H9 (cell line): ENCODE measurements around the gene PTBP3. TPM values are rescaled to one million over a fixed set of nuclear protein-coding genes. Genes with fewer than 3 reads are reported as not detected.

Source experiments
- DNase-seq: peaks from one replicate; pipeline ENCODE4 v3.0.0-alpha.2; 2017
- H2AFZ ChIP-seq: one replicate; pipeline ENCODE4 v1.6.1; 2013; ENCODE audit warnings: mild to moderate bottlenecking, low read length, control low read depth, moderate library complexity
- H2AK5ac ChIP-seq: 2 replicates; pipeline ENCODE4 v1.6.1; 2013; ENCODE audit warnings: low read length, control low read depth, mixed read lengths; ENCODE audit not compliant: insufficient read length
- H2BK120ac ChIP-seq: one replicate; pipeline ENCODE4 v1.6.1; 2013; ENCODE audit warnings: low read depth, mild to moderate bottlenecking, low read length, control low read depth, inconsistent platforms; ENCODE audit not compliant: poor library complexity, severe bottlenecking
- H2BK12ac ChIP-seq: 2 replicates; pipeline ENCODE4 v1.6.1; 2013; ENCODE audit warnings: low read length, control low read depth, mixed read lengths, low read depth; ENCODE audit not compliant: insufficient read length
- H2BK15ac ChIP-seq: 2 replicates; pipeline ENCODE4 v1.6.1; 2013; ENCODE audit warnings: low read depth, low read length, control low read depth
- H2BK20ac ChIP-seq: one replicate; pipeline ENCODE4 v1.6.1; 2013; ENCODE audit warnings: low read depth, mild to moderate bottlenecking, low read length, control low read depth, inconsistent platforms; ENCODE audit not compliant: poor library complexity, severe bottlenecking
- H2BK5ac ChIP-seq: 2 replicates; pipeline ENCODE4 v1.6.1; 2013; ENCODE audit warnings: low read length, control low read depth, mixed read lengths; ENCODE audit not compliant: insufficient read length
- H3K14ac ChIP-seq: 2 replicates; pipeline ENCODE4 v1.6.1; 2013; ENCODE audit warnings: low read length, control low read depth; ENCODE audit not compliant: insufficient read depth
- H3K18ac ChIP-seq: 2 replicates; pipeline ENCODE4 v1.6.1; 2013; ENCODE audit warnings: low read depth, mild to moderate bottlenecking, mixed read lengths, low read length, control low read depth; ENCODE audit not compliant: insufficient read length
- H3K23ac ChIP-seq: 2 replicates; pipeline ENCODE4 v1.6.1; 2013; ENCODE audit warnings: low read length, control low read depth, mixed read lengths, low read depth; ENCODE audit not compliant: insufficient read length
- H3K23me2 ChIP-seq: 2 replicates; pipeline ENCODE4 v1.6.1; 2013; ENCODE audit warnings: low read depth, mild to moderate bottlenecking, mixed read lengths, low read length, control low read depth; ENCODE audit not compliant: insufficient read length, poor library complexity, severe bottlenecking
- H3K27ac ChIP-seq: 2 replicates; pipeline ENCODE4 v1.5.1; 2013; ENCODE audit warnings: low read length, control low read depth, mixed read lengths, low read depth; ENCODE audit not compliant: insufficient read length
- H3K27me3 ChIP-seq: 2 replicates; pipeline ENCODE4 v1.6.1; 2013; ENCODE audit warnings: low read length, control low read depth, inconsistent platforms; ENCODE audit not compliant: insufficient read depth
- H3K4ac ChIP-seq: 2 replicates; pipeline ENCODE4 v1.6.1; 2013; ENCODE audit warnings: low read depth, mild to moderate bottlenecking, control low read depth, inconsistent platforms, low read length, moderate library complexity
- H3K4me1 ChIP-seq: 2 replicates; pipeline ENCODE4 v1.6.1; 2013; ENCODE audit warnings: low read length, control low read depth, inconsistent platforms; ENCODE audit not compliant: insufficient read depth
- H3K4me2 ChIP-seq: 2 replicates; pipeline ENCODE4 v1.6.1; 2013; ENCODE audit warnings: low read length, control low read depth, mixed read lengths; ENCODE audit not compliant: insufficient read length, insufficient read depth
- H3K56ac ChIP-seq: 2 replicates; pipeline ENCODE4 v1.6.1; 2013; ENCODE audit warnings: low read depth, mild to moderate bottlenecking, mixed read lengths, low read length, control low read depth; ENCODE audit not compliant: insufficient read length
- H3K79me1 ChIP-seq: 2 replicates; pipeline ENCODE4 v1.6.1; 2013; ENCODE audit warnings: low read depth, mild to moderate bottlenecking, moderate library complexity, low read length, control low read depth, inconsistent platforms; ENCODE audit not compliant: insufficient read depth, poor library complexity, severe bottlenecking
- H3K79me2 ChIP-seq: 2 replicates; pipeline ENCODE4 v1.6.1; 2013; ENCODE audit warnings: low read length, control low read depth, inconsistent platforms; ENCODE audit not compliant: insufficient read depth
- H3K9ac ChIP-seq: 2 replicates; pipeline ENCODE4 v1.6.1; 2013; ENCODE audit warnings: low read length, control low read depth, mixed read lengths; ENCODE audit not compliant: insufficient read length; ENCODE audit errors: extremely low read depth
- H3K9me3 ChIP-seq: one replicate; pipeline ENCODE4 v1.6.1; 2013; ENCODE audit warnings: low read depth, low read length, inconsistent platforms; ENCODE audit not compliant: control insufficient read depth
- H3T11ph ChIP-seq: one replicate; pipeline ENCODE4 v1.6.1; 2013; ENCODE audit warnings: mild to moderate bottlenecking, low read length, control low read depth, inconsistent platforms
- H4K20me1 ChIP-seq: one replicate; pipeline ENCODE4 v1.6.1; 2013; ENCODE audit not compliant: control insufficient read depth, insufficient read length, insufficient read depth
- H4K5ac ChIP-seq: 2 replicates; pipeline ENCODE4 v1.6.1; 2013; ENCODE audit warnings: low read depth, mild to moderate bottlenecking, mixed read lengths, low read length, control low read depth; ENCODE audit not compliant: insufficient read length
- H4K8ac ChIP-seq: replicated peaks from 2 replicates; pipeline ENCODE4 v1.6.1; 2013; ENCODE audit warnings: low read length, control low read depth, mixed read lengths, low read depth; ENCODE audit not compliant: insufficient read length
- H4K91ac ChIP-seq: 2 replicates; pipeline ENCODE4 v1.6.1; 2013; ENCODE audit warnings: low read depth, mild to moderate bottlenecking, moderate library complexity, mixed read lengths, low read length, control low read depth; ENCODE audit not compliant: insufficient read length
- H3K27ac Mint-ChIP-seq, 3 experiments: 2 replicates in 2 of 3; 3 replicates in 1 of 3; pipeline ENCODE4 v1.8.0; 2020 to 2021; ENCODE audit warnings: mixed read lengths in 3 of 3, mild to moderate bottlenecking in 1 of 3, moderate library complexity in 1 of 3
- H3K27me3 Mint-ChIP-seq: 2 replicates; pipeline ENCODE4 v1.8.0; 2021; ENCODE audit warnings: low read depth, mild to moderate bottlenecking, moderate library complexity, mixed read lengths
- H3K36me3 Mint-ChIP-seq, 3 experiments: 2 replicates in 2 of 3; 3 replicates in 1 of 3; pipeline ENCODE4 v1.8.0; 2020 to 2021; ENCODE audit warnings: low read depth in 3 of 3, mixed read lengths in 3 of 3; ENCODE audit not compliant: insufficient read depth in 1 of 3
- H3K4me1 Mint-ChIP-seq, 2 experiments: 2 replicates each; pipeline ENCODE4 v1.8.0; 2020; ENCODE audit warnings: mixed read lengths in 2 of 2
- H3K4me3 Mint-ChIP-seq, 2 experiments: 2 replicates in 1 of 2; 3 replicates in 1 of 2; pipeline ENCODE4 v1.8.0; 2020 to 2021; ENCODE audit warnings: mild to moderate bottlenecking in 2 of 2, mixed read lengths in 2 of 2, moderate library complexity in 1 of 2
- H3K9me3 Mint-ChIP-seq, 2 experiments: 2 replicates in 1 of 2; 3 replicates in 1 of 2; pipeline ENCODE4 v1.8.0; 2020; ENCODE audit warnings: mild to moderate bottlenecking in 2 of 2, mixed read lengths in 2 of 2, moderate library complexity in 1 of 2
- WGBS: extraction: QIAGEN DNeasy Blood & Tissue Kit; methylation state at CpG from one replicate; pipeline ENCODE4 v1.1.7; 2013; ENCODE audit warnings: missing lambda C conversion rate, low lambda C conversion rate, mixed read lengths; ENCODE audit not compliant: insufficient read length; ENCODE audit errors: extremely low coverage; 5-methylcytosine and 5-hydroxymethylcytosine counted together
- total RNA-seq: library from RNA; stranded (reverse); gene quantifications from 2 replicates; pipeline ENCODE4 v1.2.1, GENCODE V29; 2021
- TF ChIP-seq, protein P1 (sequence below): fragments of 200-600 bp; sonication (generic); conservative IDR thresholded peaks from 3 replicates; pipeline ENCODE4 v1.8.0; 2021; ENCODE audit warnings: antibody characterized with exemption, mild to moderate bottlenecking

PTBP3 gene
- total RNA-seq, 1 experiment from 2014 or later: 89.5 TPM

- no CpG with 5 or more reads among the region's 3 CpGs for WGBS
- H3K79me2 ChIP-seq: peaks cover 9% of the 10 kb centered on the region; the same call in 1 of the 2 replicates
- peaks cover 58 to 81% of the 10 kb centered on the region in 2 experiments for H3K4me1 Mint-ChIP-seq
Measured at GRCh38 chr9:112311497-112311896, 21.9 kb downstream of the PTBP3 start.

More at GRCh38 chr9:112311497-112311896, 21.9 kb downstream of the PTBP3 start:
- H3K4me3 Mint-ChIP-seq: no peak overlapping the region
- H3K27ac ChIP-seq: no peak overlapping the region
- H3K18ac ChIP-seq: no peak overlapping the region
- no peaks in the 10 kb centered on the region for H3K9me3 Mint-ChIP-seq
- DNase-seq: no peak
- no peak overlapping the region for H3K4me2 ChIP-seq
- no peaks in the 10 kb centered on the region for H4K20me1 ChIP-seq
- no peak overlapping the region for H2BK5ac ChIP-seq
- no peak overlapping the region for H3K56ac ChIP-seq
- TF ChIP-seq, protein P1, sequence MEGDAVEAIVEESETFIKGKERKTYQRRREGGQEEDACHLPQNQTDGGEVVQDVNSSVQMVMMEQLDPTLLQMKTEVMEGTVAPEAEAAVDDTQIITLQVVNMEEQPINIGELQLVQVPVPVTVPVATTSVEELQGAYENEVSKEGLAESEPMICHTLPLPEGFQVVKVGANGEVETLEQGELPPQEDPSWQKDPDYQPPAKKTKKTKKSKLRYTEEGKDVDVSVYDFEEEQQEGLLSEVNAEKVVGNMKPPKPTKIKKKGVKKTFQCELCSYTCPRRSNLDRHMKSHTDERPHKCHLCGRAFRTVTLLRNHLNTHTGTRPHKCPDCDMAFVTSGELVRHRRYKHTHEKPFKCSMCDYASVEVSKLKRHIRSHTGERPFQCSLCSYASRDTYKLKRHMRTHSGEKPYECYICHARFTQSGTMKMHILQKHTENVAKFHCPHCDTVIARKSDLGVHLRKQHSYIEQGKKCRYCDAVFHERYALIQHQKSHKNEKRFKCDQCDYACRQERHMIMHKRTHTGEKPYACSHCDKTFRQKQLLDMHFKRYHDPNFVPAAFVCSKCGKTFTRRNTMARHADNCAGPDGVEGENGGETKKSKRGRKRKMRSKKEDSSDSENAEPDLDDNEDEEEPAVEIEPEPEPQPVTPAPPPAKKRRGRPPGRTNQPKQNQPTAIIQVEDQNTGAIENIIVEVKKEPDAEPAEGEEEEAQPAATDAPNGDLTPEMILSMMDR: no peak
- H2AK5ac ChIP-seq: no peak overlapping the region
- no peak overlapping the region for H4K5ac ChIP-seq
- peak overlapping the region in 1 of 3 experiments; percentile 68; a peak in 2 of 7 replicates for H3K27ac Mint-ChIP-seq
- no peak overlapping the region for H3K14ac ChIP-seq
- no peak overlapping the region for H3K4ac ChIP-seq
- no peak overlapping the region for H2BK120ac ChIP-seq
- no peak overlapping the region for H2BK15ac ChIP-seq
- no peaks in the 10 kb centered on the region for H3K27me3 ChIP-seq
- no peaks in the 10 kb centered on the region; the same call in 1 of the 2 replicates for H3K27me3 Mint-ChIP-seq
- H3K79me1 ChIP-seq: peaks cover 8% of the 10 kb centered on the region
- no peaks in the 10 kb centered on the region for H3K9me3 ChIP-seq
- no peaks in the 10 kb centered on the region for H3K23me2 ChIP-seq
- no peak overlapping the region for H3T11ph ChIP-seq
- H4K91ac ChIP-seq: no peak overlapping the region
- no peak overlapping the region for H2BK12ac ChIP-seq
- H3K36me3 Mint-ChIP-seq: peaks cover 0 to 4% (median 0%) of the 10 kb centered on the region in 3 experiments; a peak in 2 of 7 replicates
- no peak overlapping the region for H2AFZ ChIP-seq
- H4K8ac ChIP-seq: no peak overlapping the region
- no peak overlapping the region for H3K23ac ChIP-seq
- H3K9ac ChIP-seq: no peak overlapping the region
- no peak overlapping the region for H2BK20ac ChIP-seq
- H3K4me1 ChIP-seq: no peaks in the 10 kb centered on the region; the same call in 1 of the 2 replicates
